ENCODE data around the gene ORC2. TPM values are rescaled to one million over a fixed set of nuclear protein-coding genes. Genes with fewer than 3 reads are reported as not detected.

Gene ORC2
- total RNA-seq (10 to 100 TPM in 8 of 9 donors, 1 to 10 TPM in 1; 6.7 to 38.0 (median 24.0) TPM), polyA plus RNA-seq (1 to 10 TPM; 7.7 to 8.9 TPM)
- long read RNA-seq, donor 1, full-length matches to known transcripts: 4 of 8 reads
- long read RNA-seq, donor 1, partial matches to known transcripts: 2 of 8 reads
- long read RNA-seq, donor 1, other reads (novel, unspliced or antisense): 2 of 8 reads
- long read RNA-seq, donor 2, full-length matches to known transcripts: 15 of 25 reads
- long read RNA-seq, donor 2, partial matches to known transcripts: 2 of 25 reads
- long read RNA-seq, donor 2, other reads (novel, unspliced or antisense): 8 of 25 reads
- long read RNA-seq, donor 3, full-length matches to known transcripts: 2 of 3 reads
- long read RNA-seq, donor 3, partial matches to known transcripts: 1 of 3 reads
- long read RNA-seq, donor 3, other reads (novel, unspliced or antisense): 0 of 3 reads

- Histone ChIP-seq H3K27me3 (no peaks in the 10 kb centered on the region), H3K9me3 (no peaks in the 10 kb centered on the region), H3K27ac (peak within 1 kb of the TSS; percentile 83 to 97 (median 92)), H3K4me3 (peak within 1 kb of the TSS; percentile 69 to 97 (median 88)), H3K36me3 (peaks cover 0 to 11% (median 8%) of the 10 kb centered on the region in 9 donors), H3K4me1 (peaks cover 0 to 53% (median 35%) of the 10 kb centered on the region in 12 donors)
- intact Hi-C loops (cut with DNase I): loop anchor here in 7 of 10 donors (1.0 to 10.0 kb wide), 12 partner anchors 75 to 269 kb away; partner anchors contain the start of genes HYCC2 (in 5 of the 7), NDUFB3 (in 2 of the 7), CFLAR (in 1 of the 7) and NIF3L1 (in 1 of the 7)
- TF ChIP-seq CTCF (IDR thresholded peaks at IDR 0.05) (peak; percentile 24 to 61 (median 50)), POLR2A (IDR thresholded peaks at IDR 0.05) (peak in 1 of 2 donors; percentile 51)
- ATAC-seq (peak; percentile 98 to 99 (median 99)), DNase-seq (peak; percentile 94 to 97 (median 95))
- WGBS, 4 donors: 0 to 1% (median 0%) methylated on average over 37 to 61 of the region's 61 CpGs
These were observed at the start of gene ORC2 for GRCh38 chr2:200963124-200963917. Gene ORC2 (minus strand): TSS chr2:200963660. CDS start chr2:200958123, 5,537 bp downstream.

GRCh38 chr2:201008296-201008829 lies 44.9 kb upstream of the ORC2 start:
- H3K9me3 ChIP-seq: no peaks in the 10 kb centered on the region
- ATAC-seq (no peak), DNase-seq (no peak)
- peaks cover 0 to 87% (median 70%) of the 10 kb centered on the region in 9 donors for H3K36me3 ChIP-seq
- no peaks in the 10 kb centered on the region for H3K4me1 ChIP-seq
- no peak overlapping the region for H3K4me3 ChIP-seq
- TF ChIP-seq POLR2A (IDR thresholded peaks at IDR 0.05) (no peak), CTCF (IDR thresholded peaks at IDR 0.05) (no peak)
- WGBS, 4 donors: 93 to 98% (median 95%) methylated on average over 2 of the region's 2 CpGs
- H3K27me3 ChIP-seq: no peaks in the 10 kb centered on the region
- intact Hi-C loops (cut with DNase I): loop anchor here in 1 of 10 donors (10.0 kb wide), 1 partner anchor 94 kb away; no protein-coding TSS in a partner anchor
- no peak overlapping the region for H3K27ac ChIP-seq

GRCh38 chr2:201007584-201007998 lies 44.1 kb upstream of the ORC2 start:
- no peak overlapping the region for H3K4me3 ChIP-seq
- peaks cover 0 to 94% (median 78%) of the 10 kb centered on the region in 9 donors for H3K36me3 ChIP-seq
- no peak overlapping the region for H3K27ac ChIP-seq
- intact Hi-C loops (cut with DNase I): loop anchor here in 1 of 10 donors (10.0 kb wide), 1 partner anchor 93 kb away; no protein-coding TSS in a partner anchor
- no peaks in the 10 kb centered on the region for H3K4me1 ChIP-seq
- TF ChIP-seq POLR2A (IDR thresholded peaks at IDR 0.05) (no peak), CTCF (IDR thresholded peaks at IDR 0.05) (no peak)
- DNase-seq (no peak), ATAC-seq (no peak)
- H3K9me3 ChIP-seq: no peaks in the 10 kb centered on the region
- WGBS, 4 donors: 80 to 93% (median 87%) methylated on average over 3 of the region's 3 CpGs
- H3K27me3 ChIP-seq: no peaks in the 10 kb centered on the region

All from heart left ventricle (tissue), 16 donors.